ENCODE data around the gene SNAPC1. TPM values are rescaled to one million over a fixed set of nuclear protein-coding genes. Genes with fewer than 3 reads are reported as not detected.
A peak's percentile ranks its signal among the peaks of the same experiment; 100 is the strongest.

The SNAPC1 gene
- total and polyA plus RNA-seq, 3 experiments from 2014 or later, result 4.8 to 8.5 (median 7.0) TPM

- CTCF ChIA-PET, result interaction anchor here (1.4 to 1.6 kb wide), 3 partner anchors 14 to 427 kb away, joined by 3 to 6 read pairs (median 6); no protein-coding TSS in a partner anchor
- no peaks in the 10 kb centered on the region for H3K9me3 Mint-ChIP-seq
- Histone ChIP-seq H3K4me3 (ENCODE audit: low read length) (no peak overlapping the region), H3K36me3 (ENCODE audit: insufficient read depth, low read length) (peaks cover 12% of the 10 kb centered on the region), H3K4me1 (ENCODE audit: insufficient read depth, low read length) (peaks cover 41% of the 10 kb centered on the region), H3K9me3 (ENCODE audit: low read length) (no peaks in the 10 kb centered on the region), H3K27ac (ENCODE audit: low read depth, low read length) (no peak overlapping the region), H3K27me3 (ENCODE audit: insufficient read depth, low read length, poor library complexity, severe bottlenecking) (no peaks in the 10 kb centered on the region)
- peak overlapping the region in 1 of 7 donors; percentile 16 for H3K4me3 Mint-ChIP-seq
- H3K4me1 Mint-ChIP-seq, result peaks cover 54 to 76% (median 74%) of the 10 kb centered on the region in 3 donors
- H3K27me3 Mint-ChIP-seq, result no peaks in the 10 kb centered on the region
- POLR2A ChIA-PET, result interaction anchor here (1.3 kb wide), 2 partner anchors 9 to 26 kb away, joined by 4 to 8 read pairs; partner anchors contain the start of gene HIF1A
- peak overlapping the region in 4 of 8 donors; percentile 6 to 89 (median 66) for H3K27ac Mint-ChIP-seq
- peaks cover 0 to 37% (median 8%) of the 10 kb centered on the region in 3 donors for H3K36me3 Mint-ChIP-seq
- DNase-seq, result no peak
These were observed 41.5 kb upstream of the SNAPC1 start for GRCh38 chr14:61720741-61721140.

DNA sequence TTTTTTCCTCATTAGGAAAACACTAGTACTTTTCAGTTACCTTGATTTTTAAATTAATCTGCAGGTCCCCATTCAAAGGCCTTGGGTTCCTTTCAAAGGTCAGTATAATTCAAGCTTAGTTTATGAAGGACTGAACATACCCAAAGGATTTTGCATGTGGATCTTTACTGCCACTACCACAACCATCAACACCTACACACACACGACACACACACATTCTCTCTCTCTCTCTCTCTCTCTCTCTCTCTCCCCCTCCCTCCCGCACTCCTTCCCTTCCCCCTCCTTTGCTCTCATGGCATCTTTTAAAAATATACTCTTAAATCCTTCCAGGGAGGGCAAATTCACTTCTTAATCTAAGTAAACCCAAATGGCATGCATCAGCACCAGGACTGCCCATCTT is 38.1 kb upstream of the SNAPC1 start:
- Mint-ChIP-seq H3K36me3 (peaks cover 0 to 68% (median 17%) of the 10 kb centered on the region in 3 donors), H3K4me1 (peaks cover 28 to 55% (median 42%) of the 10 kb centered on the region in 3 donors), H3K27ac (peak overlapping the region in 5 of 8 donors; percentile 6 to 64 (median 21)), H3K27me3 (no peaks in the 10 kb centered on the region), H3K9me3 (no peaks in the 10 kb centered on the region), H3K4me3 (no peak overlapping the region)
- no peak for DNase-seq
- POLR2A ChIA-PET, result no interaction called here
- Histone ChIP-seq H3K4me1 (ENCODE audit: insufficient read depth, low read length) (peaks cover 17% of the 10 kb centered on the region), H3K27ac (ENCODE audit: low read depth, low read length) (no peak overlapping the region), H3K4me3 (ENCODE audit: low read length) (no peak overlapping the region), H3K27me3 (ENCODE audit: insufficient read depth, low read length, poor library complexity, severe bottlenecking) (no peaks in the 10 kb centered on the region), H3K9me3 (ENCODE audit: low read length) (no peaks in the 10 kb centered on the region), H3K36me3 (ENCODE audit: insufficient read depth, low read length) (peaks cover 16% of the 10 kb centered on the region)
- CTCF ChIA-PET, result no interaction called here

DNA sequence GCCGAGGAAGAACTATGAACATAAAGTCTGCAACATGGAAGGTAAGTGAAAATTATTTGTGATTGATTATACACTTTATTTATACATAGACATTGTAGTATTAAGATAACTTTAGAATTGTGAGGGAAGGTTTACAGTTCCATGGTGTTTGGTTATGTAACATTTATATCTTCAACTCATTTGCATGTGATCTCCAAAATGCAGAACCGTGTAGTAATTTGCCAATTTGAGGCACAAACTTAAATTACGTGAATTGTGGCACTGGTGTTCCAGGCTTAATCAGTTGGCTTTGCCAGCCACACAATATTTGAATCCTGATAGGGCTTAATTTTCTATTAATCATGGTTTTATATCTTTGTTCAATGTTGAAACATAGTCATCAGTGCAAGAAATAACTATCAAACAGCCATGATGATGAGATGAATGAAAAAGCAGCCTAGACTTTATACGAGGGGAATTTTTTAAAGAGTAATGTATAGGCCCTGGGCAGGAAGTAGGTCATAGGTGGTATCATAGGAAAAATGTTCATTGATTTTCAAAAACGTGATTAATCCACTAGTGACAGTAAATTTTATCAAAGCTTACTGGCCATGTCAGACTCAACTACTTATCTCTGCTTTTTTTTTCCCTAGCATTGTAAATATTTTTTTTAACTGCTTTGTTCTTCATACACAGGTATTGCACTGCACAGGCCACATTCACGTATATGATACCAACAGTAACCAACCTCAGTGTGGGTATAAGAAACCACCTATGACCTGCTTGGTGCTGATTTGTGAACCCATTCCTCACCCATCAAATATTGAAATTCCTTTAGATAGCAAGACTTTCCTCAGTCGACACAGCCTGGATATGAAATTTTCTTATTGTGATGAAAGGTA is 35.2 kb upstream of the SNAPC1 start:
- peaks cover 0 to 80% (median 14%) of the 10 kb centered on the region in 3 donors for H3K36me3 Mint-ChIP-seq

GRCh38 chr14:61730756-61731373 is 31.4 kb upstream of the SNAPC1 start:
- Mint-ChIP-seq H3K36me3 (peaks cover 11 to 85% (median 18%) of the 10 kb centered on the region in 3 donors), H3K9me3 (no peaks in the 10 kb centered on the region), H3K4me3 (no peak overlapping the region), H3K4me1 (peaks cover 7 to 21% (median 11%) of the 10 kb centered on the region in 3 donors), H3K27me3 (no peaks in the 10 kb centered on the region), H3K27ac (peak overlapping the region in 5 of 8 donors; percentile 55 to 77 (median 66))
- no peak overlapping the region for H3K4me3 ChIP-seq (ENCODE audit: low read length)
- ChIA-PET CTCF (interaction anchor here (0.9 to 2.4 kb wide), 12 partner anchors 11 to 275 kb away, joined by 3 to 6 read pairs (median 3); no protein-coding TSS in a partner anchor), POLR2A (interaction anchor here (0.7 kb wide), 1 partner anchor 227 kb away, joined by 3 read pairs; no protein-coding TSS in a partner anchor)
- peak in 2 of 5 donors; percentile 10 to 28 for DNase-seq
- no peaks in the 10 kb centered on the region for H3K9me3 ChIP-seq (ENCODE audit: low read length)
- no peaks in the 10 kb centered on the region for H3K27me3 ChIP-seq (ENCODE audit: insufficient read depth, low read length, poor library complexity, severe bottlenecking)
- peaks cover 48% of the 10 kb centered on the region for H3K36me3 ChIP-seq (ENCODE audit: insufficient read depth, low read length)
- no peak overlapping the region for H3K27ac ChIP-seq (ENCODE audit: low read depth, low read length)
- H3K4me1 ChIP-seq (ENCODE audit: insufficient read depth, low read length), result peaks cover 7% of the 10 kb centered on the region

More for the DNA sequence above, 35.2 kb upstream of the SNAPC1 start:
- Histone ChIP-seq H3K36me3 (ENCODE audit: insufficient read depth, low read length) (peaks cover 31% of the 10 kb centered on the region), H3K4me1 (ENCODE audit: insufficient read depth, low read length) (peaks cover 7% of the 10 kb centered on the region), H3K27ac (ENCODE audit: low read depth, low read length) (no peak overlapping the region), H3K4me3 (ENCODE audit: low read length) (no peak overlapping the region), H3K27me3 (ENCODE audit: insufficient read depth, low read length, poor library complexity, severe bottlenecking) (no peaks in the 10 kb centered on the region), H3K9me3 (ENCODE audit: low read length) (no peaks in the 10 kb centered on the region)
- no peaks in the 10 kb centered on the region for H3K9me3 Mint-ChIP-seq
- no peaks in the 10 kb centered on the region for H3K27me3 Mint-ChIP-seq
- peaks cover 22 to 38% (median 26%) of the 10 kb centered on the region in 3 donors for H3K4me1 Mint-ChIP-seq
- H3K4me3 Mint-ChIP-seq, result no peak overlapping the region
- POLR2A ChIA-PET, result no interaction called here
- CTCF ChIA-PET, result no interaction called here
- peak overlapping the region in 4 of 8 donors; percentile 8 to 82 (median 38) for H3K27ac Mint-ChIP-seq
- no peak for DNase-seq

GRCh38 chr14:61733972-61734371 is 28.2 kb upstream of the SNAPC1 start:
- POLR2A ChIA-PET, result no interaction called here
- Mint-ChIP-seq H3K9me3 (no peaks in the 10 kb centered on the region), H3K27ac (no peak overlapping the region), H3K36me3 (peaks cover 14 to 83% (median 15%) of the 10 kb centered on the region in 3 donors), H3K27me3 (no peaks in the 10 kb centered on the region), H3K4me3 (no peak overlapping the region), H3K4me1 (peaks cover 7 to 11% (median 10%) of the 10 kb centered on the region in 3 donors)
- Histone ChIP-seq H3K9me3 (ENCODE audit: low read length) (no peaks in the 10 kb centered on the region), H3K4me1 (ENCODE audit: insufficient read depth, low read length) (peaks cover 7% of the 10 kb centered on the region), H3K27me3 (ENCODE audit: insufficient read depth, low read length, poor library complexity, severe bottlenecking) (no peaks in the 10 kb centered on the region), H3K4me3 (ENCODE audit: low read length) (no peak overlapping the region), H3K27ac (ENCODE audit: low read depth, low read length) (no peak overlapping the region), H3K36me3 (ENCODE audit: insufficient read depth, low read length) (peaks cover 59% of the 10 kb centered on the region)
- CTCF ChIA-PET, result interaction anchor here (0.8 to 2.6 kb wide), 6 partner anchors 14 to 465 kb away, joined by 3 to 6 read pairs (median 4); no protein-coding TSS in a partner anchor
- no peak for DNase-seq

DNA sequence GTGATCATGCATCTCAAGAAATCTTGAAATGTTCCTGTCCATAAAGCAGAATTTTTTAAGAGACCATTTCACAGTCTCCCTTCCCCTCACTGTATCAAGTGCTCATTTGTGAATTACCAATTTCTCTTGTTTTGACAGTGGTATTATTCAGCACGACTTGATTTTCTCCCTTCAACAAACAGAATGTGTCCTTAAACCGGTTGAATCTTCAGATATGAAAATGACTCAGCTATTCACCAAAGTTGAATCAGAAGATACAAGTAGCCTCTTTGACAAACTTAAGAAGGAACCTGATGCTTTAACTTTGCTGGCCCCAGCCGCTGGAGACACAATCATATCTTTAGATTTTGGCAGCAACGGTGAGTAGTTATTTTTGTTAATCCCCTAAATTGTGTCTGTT is 25.5 kb upstream of the SNAPC1 start:
- ChIA-PET POLR2A (interaction anchor here (0.6 to 1.2 kb wide), 2 partner anchors 13 to 184 kb away, joined by 3 to 6 read pairs; no protein-coding TSS in a partner anchor), CTCF (no interaction called here)
- H3K27me3 Mint-ChIP-seq, result no peaks in the 10 kb centered on the region
- no peaks in the 10 kb centered on the region for H3K9me3 Mint-ChIP-seq
- no peak overlapping the region for H3K4me3 ChIP-seq (ENCODE audit: low read length)
- H3K27me3 ChIP-seq (ENCODE audit: insufficient read depth, low read length, poor library complexity, severe bottlenecking), result no peaks in the 10 kb centered on the region
- H3K27ac ChIP-seq (ENCODE audit: low read depth, low read length), result no peak overlapping the region
- H3K4me1 ChIP-seq (ENCODE audit: insufficient read depth, low read length), result no peaks in the 10 kb centered on the region
- H3K36me3 ChIP-seq (ENCODE audit: insufficient read depth, low read length), result peaks cover 49% of the 10 kb centered on the region
- peak overlapping the region in 2 of 8 donors; percentile 58 to 68 for H3K27ac Mint-ChIP-seq
- no peaks in the 10 kb centered on the region for H3K4me1 Mint-ChIP-seq
- H3K36me3 Mint-ChIP-seq, result peaks cover 18 to 83% (median 18%) of the 10 kb centered on the region in 3 donors
- DNase-seq, result no peak
- no peaks in the 10 kb centered on the region for H3K9me3 ChIP-seq (ENCODE audit: low read length)
- no peak overlapping the region for H3K4me3 Mint-ChIP-seq

GRCh38 chr14:61737915-61738314 is 24.3 kb upstream of the SNAPC1 start:
- no peaks in the 10 kb centered on the region for H3K4me1 ChIP-seq (ENCODE audit: insufficient read depth, low read length)
- Mint-ChIP-seq H3K4me1 (no peaks in the 10 kb centered on the region), H3K27me3 (no peaks in the 10 kb centered on the region), H3K36me3 (peaks cover 18 to 83% (median 21%) of the 10 kb centered on the region in 3 donors), H3K4me3 (no peak overlapping the region), H3K27ac (no peak overlapping the region), H3K9me3 (no peaks in the 10 kb centered on the region)
- no peak for DNase-seq
- POLR2A ChIA-PET, result no interaction called here
- no peaks in the 10 kb centered on the region for H3K9me3 ChIP-seq (ENCODE audit: low read length)
- H3K4me3 ChIP-seq (ENCODE audit: low read length), result no peak overlapping the region
- H3K36me3 ChIP-seq (ENCODE audit: insufficient read depth, low read length), result peaks cover 45% of the 10 kb centered on the region
- CTCF ChIA-PET, result interaction anchor here (1.8 to 2.3 kb wide), 2 partner anchors 9 to 100 kb away, joined by 4 to 6 read pairs; no protein-coding TSS in a partner anchor
- H3K27ac ChIP-seq (ENCODE audit: low read depth, low read length), result no peak overlapping the region
- no peaks in the 10 kb centered on the region for H3K27me3 ChIP-seq (ENCODE audit: insufficient read depth, low read length, poor library complexity, severe bottlenecking)

Data from CD8-positive, alpha-beta memory T cell (primary cell).